NK-92 (cell line): ENCODE results near the gene BCAR1.
"Not testable (repeated sequence)": the region's sequence is repeated elsewhere in the genome, so short reads cannot be mapped to it uniquely, and the experiment has no call there.

Experiments
- DNase-seq: peaks from one replicate; lab custom pipeline; 2025; ENCODE audit not compliant: unreplicated experiment; lab: John Stamatoyannopoulos, UW

BCAR1 gene

GRCh38 chr16:75271441-75272096, 20.1 kb upstream of the BCAR1 start:
- DNase-seq = no peak

DNA sequence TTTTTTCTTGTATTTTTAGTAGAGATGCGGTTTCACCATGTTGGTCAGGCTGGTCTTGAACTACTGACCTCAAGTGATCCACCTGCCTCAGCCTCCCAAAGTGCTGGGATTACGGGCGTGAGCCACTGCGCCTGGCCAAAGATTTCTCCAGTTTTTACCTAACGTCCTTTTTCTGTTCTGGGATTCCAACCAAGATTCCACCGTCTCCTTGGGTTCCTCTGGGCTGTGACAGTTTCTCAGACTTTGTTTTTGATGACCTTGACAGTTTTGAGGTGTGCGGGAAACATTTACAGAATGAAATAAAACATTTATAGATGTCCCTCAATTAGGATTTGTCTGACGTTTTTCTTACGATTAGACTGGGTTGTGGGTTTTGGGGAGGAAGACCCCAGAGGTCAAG, 17.9 kb upstream of the BCAR1 start:
- DNase-seq = not testable (repeated sequence)

- DNase-seq = no peak
Measured at GRCh38 chr16:75267631-75268264, 16.3 kb upstream of the BCAR1 start.

GRCh38 chr16:75266738-75267630, 15.6 kb upstream of the BCAR1 start:
- no peak for DNase-seq

- no peak for DNase-seq
Measured at GRCh38 chr16:75265911-75266701, 14.7 kb upstream of the BCAR1 start.

GRCh38 chr16:75264999-75265910, 13.8 kb upstream of the BCAR1 start:
- DNase-seq = no peak

DNA sequence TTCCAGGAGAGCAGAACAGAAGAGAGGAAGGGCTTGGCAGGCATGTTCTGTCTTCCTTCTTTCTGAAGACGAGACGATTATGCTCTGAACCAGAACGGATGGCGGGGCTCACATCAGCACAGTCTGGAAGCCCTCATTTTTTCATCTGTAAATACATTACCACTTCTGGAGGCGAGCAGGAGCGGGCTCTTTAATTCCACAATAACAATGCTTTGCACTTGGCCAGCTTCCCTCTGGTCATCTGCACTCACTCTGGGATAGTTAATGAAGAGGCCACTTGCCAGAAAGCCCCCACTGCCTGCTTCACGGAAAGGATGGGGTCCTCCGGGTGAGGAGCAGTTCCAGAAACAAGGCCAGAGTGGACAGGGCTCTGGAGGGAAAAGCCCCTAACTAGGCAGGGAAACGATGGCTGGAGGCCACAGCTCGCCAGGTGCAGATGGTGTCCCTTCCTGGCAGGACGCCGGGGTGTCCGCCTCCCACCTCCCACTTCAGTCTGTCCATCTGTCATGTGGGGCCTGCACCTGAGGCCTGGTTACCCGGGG, 13.1 kb upstream of the BCAR1 start:
- DNase-seq = no peak

DNA sequence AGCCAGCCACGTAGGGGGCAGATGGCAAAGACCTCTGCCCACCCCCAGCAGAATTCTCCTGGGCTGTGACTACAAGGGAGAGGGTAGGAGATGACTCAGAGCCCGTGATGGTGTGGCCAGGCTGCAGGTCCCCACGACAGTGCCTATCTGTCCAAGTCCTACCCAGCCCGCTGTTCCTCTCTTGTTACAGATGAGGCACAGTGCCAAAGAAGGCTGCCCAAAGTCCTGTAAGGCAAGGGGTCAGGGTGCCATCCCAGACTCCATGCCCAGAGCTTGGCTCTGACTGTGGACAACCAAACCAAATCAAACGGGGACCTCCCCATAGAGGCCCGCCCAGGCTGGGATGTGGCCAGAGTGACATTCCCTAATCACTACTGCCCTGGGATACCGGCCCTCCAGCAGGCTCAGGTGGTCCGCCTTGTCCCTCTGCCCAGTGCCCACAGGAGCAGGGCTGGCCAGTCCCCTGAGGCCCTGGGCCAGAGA, 12.6 kb upstream of the BCAR1 start:
- no peak for DNase-seq

GRCh38 chr16:75263291-75263962, 12.0 kb upstream of the BCAR1 start:
- no peak for DNase-seq

DNA sequence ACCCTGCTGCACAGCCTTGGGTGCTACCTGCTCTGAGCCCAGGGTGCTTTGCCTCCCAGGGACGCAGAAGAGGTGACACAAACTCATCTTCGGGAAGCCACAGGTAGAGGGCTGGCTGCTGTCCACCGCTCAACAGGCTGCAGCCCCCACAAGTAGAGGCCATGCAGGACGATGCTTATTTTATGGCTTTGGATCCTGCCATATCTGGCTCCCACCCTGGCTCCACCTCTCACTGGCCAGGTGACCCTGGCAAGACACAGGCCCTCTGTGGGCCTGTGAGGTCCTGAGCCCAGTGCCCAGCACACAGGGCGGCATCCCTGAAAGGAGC, 11.3 kb upstream of the BCAR1 start:
- DNase-seq = no peak

- DNase-seq = no peak
Measured at GRCh38 chr16:75262104-75262799, 10.8 kb upstream of the BCAR1 start.

- DNase-seq = no peak
Measured at GRCh38 chr16:75261590-75262078, 10.2 kb upstream of the BCAR1 start.

- no peak for DNase-seq
Measured at GRCh38 chr16:75260851-75261589, 9.6 kb upstream of the BCAR1 start.

GRCh38 chr16:75258807-75259141, 7.3 kb upstream of the BCAR1 start:
- no peak for DNase-seq

- DNase-seq = no peak
Measured at GRCh38 chr16:75257886-75258806, 6.7 kb upstream of the BCAR1 start.

DNA sequence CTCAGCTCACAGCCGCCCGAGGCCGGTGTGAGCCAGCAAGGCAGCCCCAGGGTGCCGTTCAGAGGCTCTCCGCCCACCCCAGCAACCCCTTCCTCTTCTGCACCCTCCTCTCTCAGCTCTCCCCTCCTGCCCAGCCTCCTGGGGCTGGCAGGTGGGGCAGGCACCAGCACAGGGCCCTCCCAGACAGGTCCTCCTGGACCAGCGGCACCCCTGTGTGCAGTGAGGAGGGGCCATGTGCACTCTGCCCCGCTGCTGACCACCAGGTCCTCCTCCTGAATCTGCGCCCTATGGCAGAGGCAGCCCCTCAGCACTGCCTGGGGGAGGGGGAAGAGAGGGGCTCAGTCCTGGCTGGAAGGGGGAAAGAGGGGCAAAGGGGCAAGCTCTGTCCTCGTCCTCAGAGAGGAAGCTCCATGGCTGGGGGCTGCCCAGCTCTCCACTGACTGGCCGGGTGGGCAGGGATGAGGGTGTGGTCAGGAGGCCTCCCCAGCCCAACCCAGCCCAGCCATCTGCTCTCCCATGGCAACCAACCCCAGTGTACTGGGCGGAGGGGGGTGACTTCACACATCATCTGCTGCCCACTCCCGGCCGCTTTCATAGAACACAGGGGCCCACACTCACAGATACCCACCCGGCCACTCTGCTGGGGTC, 5.4 kb upstream of the BCAR1 start:
- no peak for DNase-seq
